Measurements from ENCODE around the gene EIF4G3.
A peak's percentile ranks its signal among the peaks of the same experiment; 100 is the strongest.

Gene EIF4G3

GRCh38 chr1:20885121-20885520, 291.6 kb downstream of the EIF4G3 start:
- Histone ChIP-seq H3K27me3 (replicated peaks; ENCODE audit: control insufficient read depth, insufficient read depth, low read length) (no peaks in the 10 kb centered on the region), H3K36me3 (ENCODE audit: control insufficient read depth, insufficient read depth, low read length, severe bottlenecking) (peaks cover 46% of the 10 kb centered on the region), H3K9me3 (ENCODE audit: control insufficient read depth, low read length) (no peaks in the 10 kb centered on the region), H3K9ac (ENCODE audit: low read length) (no peak overlapping the region), H3K4me3 (ENCODE audit: low read length) (no peak overlapping the region), H3K4me1 (ENCODE audit: control insufficient read depth, insufficient read depth, low read length) (no peaks in the 10 kb centered on the region)
- no peak for DNase-seq (ENCODE audit: low read depth)

GRCh38 chr1:20884513-20884912, 292.2 kb downstream of the EIF4G3 start:
- H3K9me3 ChIP-seq (ENCODE audit: control insufficient read depth, low read length), result no peaks in the 10 kb centered on the region
- no peaks in the 10 kb centered on the region for H3K4me1 ChIP-seq (ENCODE audit: control insufficient read depth, insufficient read depth, low read length)
- no peak for DNase-seq (ENCODE audit: low read depth)
- no peak overlapping the region for H3K9ac ChIP-seq (ENCODE audit: low read length)
- no peaks in the 10 kb centered on the region for H3K27me3 ChIP-seq (replicated peaks; ENCODE audit: control insufficient read depth, insufficient read depth, low read length)
- H3K36me3 ChIP-seq (ENCODE audit: control insufficient read depth, insufficient read depth, low read length, severe bottlenecking), result peaks cover 50% of the 10 kb centered on the region
- H3K4me3 ChIP-seq (ENCODE audit: low read length), result no peak overlapping the region

GRCh38 chr1:20883766-20884165, 292.9 kb downstream of the EIF4G3 start:
- Histone ChIP-seq H3K4me3 (ENCODE audit: low read length) (no peak overlapping the region), H3K27me3 (replicated peaks; ENCODE audit: control insufficient read depth, insufficient read depth, low read length) (no peaks in the 10 kb centered on the region), H3K9ac (ENCODE audit: low read length) (no peak overlapping the region), H3K4me1 (ENCODE audit: control insufficient read depth, insufficient read depth, low read length) (no peaks in the 10 kb centered on the region), H3K36me3 (ENCODE audit: control insufficient read depth, insufficient read depth, low read length, severe bottlenecking) (peaks cover 57% of the 10 kb centered on the region), H3K9me3 (ENCODE audit: control insufficient read depth, low read length) (no peaks in the 10 kb centered on the region)
- peak; percentile 36 for DNase-seq (ENCODE audit: low read depth)

GRCh38 chr1:20882837-20883236, 293.9 kb downstream of the EIF4G3 start:
- no peak for DNase-seq (ENCODE audit: low read depth)
- H3K9me3 ChIP-seq (ENCODE audit: control insufficient read depth, low read length), result no peaks in the 10 kb centered on the region
- no peak overlapping the region for H3K4me3 ChIP-seq (ENCODE audit: low read length)
- H3K27me3 ChIP-seq (replicated peaks; ENCODE audit: control insufficient read depth, insufficient read depth, low read length), result no peaks in the 10 kb centered on the region
- no peaks in the 10 kb centered on the region for H3K4me1 ChIP-seq (ENCODE audit: control insufficient read depth, insufficient read depth, low read length)
- H3K36me3 ChIP-seq (ENCODE audit: control insufficient read depth, insufficient read depth, low read length, severe bottlenecking), result peaks cover 62% of the 10 kb centered on the region
- no peak overlapping the region for H3K9ac ChIP-seq (ENCODE audit: low read length)

- peaks cover 8% of the 10 kb centered on the region for H3K4me1 ChIP-seq (ENCODE audit: control insufficient read depth, insufficient read depth, low read length)
- H3K36me3 ChIP-seq (ENCODE audit: control insufficient read depth, insufficient read depth, low read length, severe bottlenecking), result peaks cover 48% of the 10 kb centered on the region
- no peaks in the 10 kb centered on the region for H3K9me3 ChIP-seq (ENCODE audit: control insufficient read depth, low read length)
- H3K27me3 ChIP-seq (replicated peaks; ENCODE audit: control insufficient read depth, insufficient read depth, low read length), result no peaks in the 10 kb centered on the region
- DNase-seq (ENCODE audit: low read depth), result no peak
- H3K9ac ChIP-seq (ENCODE audit: low read length), result no peak overlapping the region
- H3K4me3 ChIP-seq (ENCODE audit: low read length), result no peak overlapping the region
Measured at GRCh38 chr1:20878799-20879198, 297.9 kb downstream of the EIF4G3 start.

GRCh38 chr1:20875198-20875973, 301.3 kb downstream of the EIF4G3 start:
- no peak overlapping the region for H3K9ac ChIP-seq (ENCODE audit: low read length)
- peaks cover 40% of the 10 kb centered on the region for H3K36me3 ChIP-seq (ENCODE audit: control insufficient read depth, insufficient read depth, low read length, severe bottlenecking)
- no peaks in the 10 kb centered on the region for H3K9me3 ChIP-seq (ENCODE audit: control insufficient read depth, low read length)
- H3K4me1 ChIP-seq (ENCODE audit: control insufficient read depth, insufficient read depth, low read length), result peaks cover 8% of the 10 kb centered on the region
- DNase-seq (ENCODE audit: low read depth), result no peak
- no peaks in the 10 kb centered on the region for H3K27me3 ChIP-seq (replicated peaks; ENCODE audit: control insufficient read depth, insufficient read depth, low read length)
- no peak overlapping the region for H3K4me3 ChIP-seq (ENCODE audit: low read length)

- H3K9ac ChIP-seq (ENCODE audit: low read length), result no peak overlapping the region
- no peaks in the 10 kb centered on the region for H3K9me3 ChIP-seq (ENCODE audit: control insufficient read depth, low read length)
- H3K4me3 ChIP-seq (ENCODE audit: low read length), result no peak overlapping the region
- no peaks in the 10 kb centered on the region for H3K27me3 ChIP-seq (replicated peaks; ENCODE audit: control insufficient read depth, insufficient read depth, low read length)
- H3K4me1 ChIP-seq (ENCODE audit: control insufficient read depth, insufficient read depth, low read length), result peaks cover 9% of the 10 kb centered on the region
- peaks cover 21% of the 10 kb centered on the region for H3K36me3 ChIP-seq (ENCODE audit: control insufficient read depth, insufficient read depth, low read length, severe bottlenecking)
- no peak for DNase-seq (ENCODE audit: low read depth)
Measured at GRCh38 chr1:20873311-20873710, 303.4 kb downstream of the EIF4G3 start.

- H3K36me3 ChIP-seq (ENCODE audit: control insufficient read depth, insufficient read depth, low read length, severe bottlenecking), result peaks cover 14% of the 10 kb centered on the region
Measured at GRCh38 chr1:20871419-20871818, 305.3 kb downstream of the EIF4G3 start.

GRCh38 chr1:20870718-20871117, 306.0 kb downstream of the EIF4G3 start:
- no peak for DNase-seq (ENCODE audit: low read depth)
- Histone ChIP-seq H3K27me3 (replicated peaks; ENCODE audit: control insufficient read depth, insufficient read depth, low read length) (no peaks in the 10 kb centered on the region), H3K4me1 (ENCODE audit: control insufficient read depth, insufficient read depth, low read length) (peaks cover 16% of the 10 kb centered on the region), H3K36me3 (ENCODE audit: control insufficient read depth, insufficient read depth, low read length, severe bottlenecking) (peaks cover 14% of the 10 kb centered on the region), H3K9ac (ENCODE audit: low read length) (no peak overlapping the region), H3K9me3 (ENCODE audit: control insufficient read depth, low read length) (no peaks in the 10 kb centered on the region), H3K4me3 (ENCODE audit: low read length) (no peak overlapping the region)

More at GRCh38 chr1:20871419-20871818, 305.3 kb downstream of the EIF4G3 start:
- H3K4me1 ChIP-seq (ENCODE audit: control insufficient read depth, insufficient read depth, low read length), result peaks cover 18% of the 10 kb centered on the region
- H3K9me3 ChIP-seq (ENCODE audit: control insufficient read depth, low read length), result no peaks in the 10 kb centered on the region
- H3K27me3 ChIP-seq (replicated peaks; ENCODE audit: control insufficient read depth, insufficient read depth, low read length), result no peaks in the 10 kb centered on the region
- no peak for DNase-seq (ENCODE audit: low read depth)
- H3K9ac ChIP-seq (ENCODE audit: low read length), result no peak overlapping the region
- no peak overlapping the region for H3K4me3 ChIP-seq (ENCODE audit: low read length)

GRCh38 chr1:20868263-20868662, 308.4 kb downstream of the EIF4G3 start:
- DNase-seq (ENCODE audit: low read depth), result no peak
- Histone ChIP-seq H3K36me3 (ENCODE audit: control insufficient read depth, insufficient read depth, low read length, severe bottlenecking) (peaks cover 24% of the 10 kb centered on the region), H3K9me3 (ENCODE audit: control insufficient read depth, low read length) (no peaks in the 10 kb centered on the region), H3K9ac (ENCODE audit: low read length) (no peak overlapping the region), H3K27me3 (replicated peaks; ENCODE audit: control insufficient read depth, insufficient read depth, low read length) (no peaks in the 10 kb centered on the region), H3K4me3 (ENCODE audit: low read length) (no peak overlapping the region), H3K4me1 (ENCODE audit: control insufficient read depth, insufficient read depth, low read length) (peaks cover 14% of the 10 kb centered on the region)

- Histone ChIP-seq H3K36me3 (ENCODE audit: control insufficient read depth, insufficient read depth, low read length, severe bottlenecking) (peaks cover 23% of the 10 kb centered on the region), H3K9ac (ENCODE audit: low read length) (no peak overlapping the region), H3K27me3 (replicated peaks; ENCODE audit: control insufficient read depth, insufficient read depth, low read length) (no peaks in the 10 kb centered on the region), H3K4me1 (ENCODE audit: control insufficient read depth, insufficient read depth, low read length) (peaks cover 14% of the 10 kb centered on the region), H3K9me3 (ENCODE audit: control insufficient read depth, low read length) (no peaks in the 10 kb centered on the region), H3K4me3 (ENCODE audit: low read length) (no peak overlapping the region)
- peak; percentile 72 for DNase-seq (ENCODE audit: low read depth)
Measured at GRCh38 chr1:20867847-20868246, 308.9 kb downstream of the EIF4G3 start.

GRCh38 chr1:20867062-20867461, 309.6 kb downstream of the EIF4G3 start:
- H3K9ac ChIP-seq (ENCODE audit: low read length), result no peak overlapping the region
- H3K9me3 ChIP-seq (ENCODE audit: control insufficient read depth, low read length), result no peaks in the 10 kb centered on the region
- H3K27me3 ChIP-seq (replicated peaks; ENCODE audit: control insufficient read depth, insufficient read depth, low read length), result no peaks in the 10 kb centered on the region
- DNase-seq (ENCODE audit: low read depth), result peak; percentile 29
- H3K4me3 ChIP-seq (ENCODE audit: low read length), result no peak overlapping the region
- peaks cover 31% of the 10 kb centered on the region for H3K36me3 ChIP-seq (ENCODE audit: control insufficient read depth, insufficient read depth, low read length, severe bottlenecking)
- H3K4me1 ChIP-seq (ENCODE audit: control insufficient read depth, insufficient read depth, low read length), result peaks cover 14% of the 10 kb centered on the region
